ENCODE data around the gene ZNF423.
A peak's percentile ranks its signal among the peaks of the same experiment; 100 is the strongest.

Gene ZNF423

DNA sequence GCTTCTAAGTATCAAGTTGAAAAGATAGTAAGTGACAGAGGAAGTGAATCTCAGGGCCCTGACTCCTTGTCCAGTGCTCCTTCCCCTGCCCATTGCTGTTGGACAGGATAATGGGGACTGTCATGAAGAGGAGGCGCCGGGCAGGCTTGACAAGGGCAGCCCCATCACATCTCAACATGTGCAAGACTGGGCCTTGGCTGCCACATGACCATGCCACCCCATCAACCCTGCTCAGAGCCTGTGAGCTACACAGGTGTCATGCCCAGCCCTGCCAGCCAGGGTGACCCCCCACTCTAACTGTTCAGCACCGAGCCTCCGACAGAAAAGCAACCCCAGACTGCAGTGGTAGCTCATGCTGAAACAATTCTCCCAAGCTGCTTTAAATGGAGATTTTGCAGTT, 310.7 kb downstream of the ZNF423 start:
- no peak for DNase-seq

DNA sequence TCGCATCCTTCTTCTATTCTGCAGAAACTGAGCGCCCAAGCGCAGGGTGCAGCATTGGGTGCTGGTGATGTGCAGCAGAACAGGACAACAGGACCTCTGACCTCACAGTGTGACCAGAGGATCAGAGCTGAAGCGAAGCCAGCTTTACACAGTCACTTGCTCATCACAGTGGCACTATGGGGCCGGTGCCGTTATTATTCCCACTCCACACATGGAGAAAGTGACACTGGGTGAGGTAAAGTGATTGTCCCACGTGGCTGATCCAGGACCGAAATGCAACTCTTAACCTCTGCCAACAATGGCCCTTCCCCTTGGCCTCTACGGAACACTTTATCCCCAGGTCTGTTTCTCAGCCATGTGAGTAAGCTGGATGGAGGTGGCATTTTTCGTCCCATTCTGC, 311.1 kb downstream of the ZNF423 start:
- DNase-seq: no peak

DNA sequence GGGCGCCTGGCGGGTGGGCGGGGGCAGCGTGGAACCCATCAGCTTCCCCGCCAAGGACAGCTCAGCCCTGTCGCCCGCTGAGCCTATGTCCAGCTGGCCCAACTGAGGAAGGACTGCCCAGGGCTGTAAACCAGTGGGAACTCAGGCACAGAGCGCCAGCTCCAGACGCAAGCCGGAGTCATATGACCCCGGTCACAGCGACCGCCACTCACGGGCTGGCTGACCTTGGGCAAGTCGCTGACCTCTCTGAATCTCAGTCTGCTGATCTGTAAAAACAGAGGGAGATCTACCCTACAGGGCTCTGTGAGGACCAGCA, 312.3 kb downstream of the ZNF423 start:
- no peak for DNase-seq

DNA sequence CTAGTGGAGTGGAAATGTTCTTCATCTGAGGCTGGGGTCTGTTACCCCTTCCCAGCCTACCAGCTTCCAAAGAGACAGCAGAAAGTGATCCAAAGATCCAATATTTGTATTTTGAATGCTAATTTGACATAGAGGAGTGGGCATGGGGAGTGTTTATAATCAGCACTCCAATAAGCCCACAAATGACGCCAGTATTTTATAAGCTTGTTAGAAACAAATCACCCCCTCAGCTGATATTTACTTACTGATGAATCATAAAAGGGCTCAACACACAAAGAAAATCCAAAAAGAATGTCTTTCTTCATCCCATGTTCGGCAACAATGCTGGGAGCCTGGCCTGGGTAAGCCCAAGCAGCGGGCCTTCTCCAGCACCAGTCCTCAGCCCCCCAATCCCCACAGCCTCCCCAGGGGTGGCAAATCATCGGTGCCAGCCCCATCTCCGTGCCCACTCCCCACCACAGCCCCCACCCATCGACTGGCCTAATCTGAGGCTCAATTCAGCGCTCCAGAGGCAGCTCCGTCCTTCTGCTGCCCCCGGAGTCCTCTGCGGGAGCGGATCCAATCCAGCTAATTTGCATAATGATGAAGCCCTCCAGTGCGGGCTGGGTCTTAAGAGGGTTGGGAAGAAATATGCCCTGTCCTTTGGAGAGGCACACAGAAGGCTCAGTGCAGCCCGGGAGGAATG, 312.8 kb downstream of the ZNF423 start:
- peak; percentile 76 for DNase-seq

DNA sequence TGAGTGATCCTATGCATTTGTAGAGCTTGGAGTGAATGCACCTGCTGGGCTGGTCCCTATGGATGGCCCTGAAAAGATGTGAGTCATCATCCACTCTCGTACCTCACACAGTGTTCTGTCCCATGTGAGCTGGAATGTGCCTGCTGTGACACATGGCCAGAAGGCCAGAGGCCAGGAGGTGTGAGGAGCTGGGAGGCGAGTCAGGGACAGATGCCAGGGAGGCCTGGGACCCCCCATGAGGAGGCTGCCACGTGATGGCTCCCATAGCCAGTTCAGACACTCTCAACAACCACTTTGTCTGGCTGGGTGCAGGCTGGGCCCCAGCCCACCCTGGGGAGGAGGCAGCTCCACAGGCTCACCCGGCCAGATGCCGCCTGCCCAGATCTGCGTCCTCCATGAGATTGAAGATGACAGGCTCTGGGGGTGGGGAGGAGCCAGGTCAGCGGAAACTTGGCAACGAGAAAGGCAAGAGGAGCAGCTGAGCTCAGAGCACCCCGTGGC, 313.5 kb downstream of the ZNF423 start:
- DNase-seq: peak; percentile 94

DNA sequence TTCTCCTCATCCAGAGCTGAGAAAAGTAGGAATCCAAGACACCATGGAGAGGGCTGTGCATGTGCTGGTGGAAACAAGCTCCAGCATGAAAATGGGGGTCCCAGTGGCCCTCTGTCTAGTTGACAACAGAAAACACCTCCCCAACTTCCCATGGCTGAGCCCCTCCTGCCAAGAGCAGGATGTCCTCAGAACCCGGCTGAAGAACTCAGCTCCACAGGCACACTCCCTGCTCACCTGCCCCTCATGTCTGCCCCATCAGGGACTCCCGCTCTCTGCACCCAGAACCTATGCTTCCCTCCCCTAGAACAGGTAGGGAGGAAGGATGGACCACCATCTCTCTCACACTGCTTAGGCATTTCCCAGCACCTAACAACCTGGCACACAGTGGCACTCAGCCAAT, 315.1 kb downstream of the ZNF423 start:
- peak; percentile 65 for DNase-seq

GRCh38 chr16:49539758-49540157, 316.2 kb downstream of the ZNF423 start:
- no peak for DNase-seq

DNA sequence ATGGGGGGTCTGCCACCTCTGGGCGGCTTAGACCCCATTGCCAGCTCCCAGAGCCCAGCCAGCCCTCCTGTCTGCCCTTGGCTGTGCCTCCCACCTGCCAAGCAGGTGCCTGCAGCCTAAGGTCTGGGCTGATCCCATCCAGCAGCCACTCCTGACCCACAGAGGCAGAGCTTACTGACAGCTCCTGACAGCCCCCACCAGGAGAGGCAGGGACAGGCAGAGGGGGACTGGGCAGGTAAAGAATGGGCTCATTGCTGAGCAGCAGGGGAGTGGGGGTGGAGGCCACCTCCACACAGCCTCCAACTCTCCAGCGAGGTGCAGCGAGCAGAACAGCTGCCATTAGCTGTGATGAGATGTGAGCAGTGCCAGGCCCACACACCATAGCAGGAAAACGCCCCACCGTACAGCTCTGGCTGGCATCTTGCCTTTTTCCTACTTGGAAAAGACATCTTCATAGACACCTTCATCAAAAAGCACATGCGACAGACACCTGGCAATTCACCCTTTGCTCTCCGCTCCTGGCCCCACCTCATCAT, 317.9 kb downstream of the ZNF423 start:
- no peak for DNase-seq

GRCh38 chr16:49534901-49535610, 320.9 kb downstream of the ZNF423 start:
- DNase-seq: no peak

- no peak for DNase-seq
These were observed 322.5 kb downstream of the ZNF423 start for GRCh38 chr16:49533422-49533821.

- no peak for DNase-seq
These were observed 323.0 kb downstream of the ZNF423 start for GRCh38 chr16:49532873-49533272.

DNA sequence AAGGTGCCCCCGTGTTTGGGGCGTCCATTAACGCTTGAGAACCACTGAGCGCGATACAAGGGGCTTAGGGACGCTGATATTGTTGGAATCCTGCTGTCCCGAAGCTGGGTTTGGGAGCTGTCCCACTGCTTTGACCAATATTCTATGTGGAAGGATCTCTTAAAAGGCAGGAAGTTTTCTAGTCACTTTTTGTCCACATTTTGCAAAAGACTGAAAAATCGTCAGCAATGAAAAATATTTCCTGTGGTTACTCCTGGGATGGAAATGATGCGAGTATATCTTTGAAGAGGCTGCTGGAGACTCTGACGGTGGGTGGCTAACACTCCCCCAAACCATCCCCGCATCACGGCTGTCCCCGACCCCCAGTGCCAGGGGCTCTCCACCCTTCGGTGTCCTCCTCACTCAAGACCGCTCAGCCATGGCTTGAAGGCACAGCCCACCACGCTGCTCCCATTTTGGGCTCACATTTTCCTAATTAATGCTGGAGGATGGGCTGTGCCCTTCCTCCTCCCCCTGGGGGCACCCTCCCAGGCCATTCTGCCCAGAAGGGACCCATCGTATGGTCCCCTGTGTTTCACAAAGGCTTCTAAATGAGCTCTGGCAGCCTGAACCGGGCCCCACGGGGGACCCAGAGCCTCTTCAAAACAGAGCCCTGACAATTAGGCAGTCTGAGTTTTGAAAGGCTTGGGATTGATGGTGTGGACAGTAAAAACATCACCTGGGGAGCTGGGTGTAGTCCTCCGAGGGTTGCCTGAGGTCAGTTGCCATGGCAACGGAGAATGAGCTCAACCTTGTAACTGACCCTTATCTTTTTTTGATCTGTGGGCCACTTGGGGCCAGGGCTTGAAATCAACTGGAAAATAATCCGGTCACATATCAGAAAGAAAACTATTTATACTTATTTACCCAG, 323.7 kb downstream of the ZNF423 start:
- DNase-seq: peak; percentile 95

DNA sequence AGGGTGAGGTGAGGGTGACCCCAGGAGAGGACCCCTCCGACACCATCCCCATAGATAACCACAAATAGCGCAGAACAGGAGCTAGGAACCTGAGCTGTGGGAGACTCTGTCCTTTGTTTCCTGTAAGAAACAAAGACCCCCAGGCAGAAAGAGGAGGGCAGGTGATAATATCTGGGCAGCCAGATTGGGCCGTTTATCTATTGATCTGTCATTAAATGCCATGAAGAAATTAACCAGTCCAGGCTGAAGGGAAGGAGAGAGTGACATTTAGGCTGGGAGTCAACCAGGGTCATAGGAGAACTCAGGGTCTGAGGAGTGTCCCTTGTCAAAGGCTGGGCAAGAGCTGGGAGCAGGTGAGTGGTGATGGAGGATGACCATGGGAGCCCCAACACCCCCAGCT, 324.5 kb downstream of the ZNF423 start:
- DNase-seq: no peak

DNA sequence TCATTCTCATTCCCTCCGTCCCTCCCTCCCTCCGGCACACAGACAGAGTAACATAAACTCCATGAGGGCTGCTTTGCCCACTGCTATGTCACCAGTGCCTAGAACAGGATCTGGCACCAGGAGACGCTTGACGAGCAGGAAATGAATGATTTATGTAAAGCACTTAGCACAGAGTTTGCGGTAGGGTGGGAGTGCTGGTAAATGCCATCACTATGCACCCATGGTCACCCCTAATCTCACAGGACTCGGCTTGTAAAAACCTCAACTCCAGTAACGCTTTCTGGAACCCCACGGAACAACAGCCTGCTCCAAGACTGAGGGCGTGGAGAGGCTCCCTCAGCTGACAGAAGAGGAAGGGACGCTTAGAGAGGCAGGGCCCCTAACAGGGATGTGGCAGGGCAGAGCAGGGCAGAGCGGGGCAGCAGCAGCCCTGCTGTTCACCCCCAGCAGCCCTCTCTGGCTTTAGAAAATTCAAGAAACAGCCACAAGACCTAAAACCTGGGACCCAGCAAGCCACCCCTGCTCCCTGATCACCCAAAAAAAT, 325.4 kb downstream of the ZNF423 start:
- DNase-seq: peak; percentile 59

DNA sequence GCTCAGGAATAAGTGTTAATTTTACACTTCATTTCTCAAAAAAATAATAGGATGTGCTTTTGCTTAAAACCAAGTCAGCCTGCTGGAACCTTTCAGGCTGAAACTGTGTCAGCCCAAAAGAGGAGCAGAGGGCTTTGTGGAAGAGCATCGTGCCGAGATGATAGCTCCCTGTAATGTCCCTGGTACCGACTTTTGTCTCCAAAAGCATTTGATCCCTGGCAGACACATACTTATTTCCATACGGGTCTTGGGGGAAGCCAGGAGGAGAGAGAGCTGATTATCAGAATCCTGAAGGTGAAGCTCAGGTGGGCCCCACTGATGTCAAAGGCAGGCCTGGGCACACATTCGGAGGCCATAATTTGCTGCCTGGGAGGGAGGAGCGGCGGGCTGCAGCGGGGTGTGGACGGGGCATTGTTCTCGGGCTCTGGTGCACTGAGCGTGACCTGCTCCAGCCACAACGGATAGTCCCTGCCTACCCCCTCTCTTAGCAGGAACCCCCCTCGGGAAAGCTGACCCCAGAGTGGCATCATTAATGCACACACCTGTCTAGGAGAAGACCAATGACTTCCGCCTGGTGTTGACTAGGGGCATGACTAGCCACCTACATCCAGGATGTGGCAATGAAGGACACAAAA, 326.4 kb downstream of the ZNF423 start:
- DNase-seq: peak; percentile 87

DNA sequence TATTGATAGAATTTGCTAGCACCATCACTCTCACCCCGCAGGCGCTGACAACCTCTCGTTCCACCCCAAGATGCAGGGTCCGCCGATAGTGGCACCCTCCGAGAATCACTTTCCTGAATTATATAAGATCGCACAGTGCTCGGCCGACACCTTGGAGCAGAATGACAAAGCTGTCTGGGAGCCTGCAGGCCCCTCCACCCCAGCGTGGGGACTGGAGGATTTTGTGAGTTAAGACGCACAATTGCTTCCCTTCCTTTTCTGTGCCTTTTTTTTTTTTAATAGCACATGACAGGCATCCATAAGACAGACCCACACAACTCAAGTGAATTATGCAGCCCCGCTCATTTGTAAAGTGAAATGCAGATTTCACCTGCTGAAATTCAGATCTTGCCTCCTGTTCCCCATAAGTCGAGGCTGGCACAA, 327.0 kb downstream of the ZNF423 start:
- no peak for DNase-seq

GRCh38 chr16:49528060-49528865, 327.6 kb downstream of the ZNF423 start:
- DNase-seq: peak; percentile 78

DNA sequence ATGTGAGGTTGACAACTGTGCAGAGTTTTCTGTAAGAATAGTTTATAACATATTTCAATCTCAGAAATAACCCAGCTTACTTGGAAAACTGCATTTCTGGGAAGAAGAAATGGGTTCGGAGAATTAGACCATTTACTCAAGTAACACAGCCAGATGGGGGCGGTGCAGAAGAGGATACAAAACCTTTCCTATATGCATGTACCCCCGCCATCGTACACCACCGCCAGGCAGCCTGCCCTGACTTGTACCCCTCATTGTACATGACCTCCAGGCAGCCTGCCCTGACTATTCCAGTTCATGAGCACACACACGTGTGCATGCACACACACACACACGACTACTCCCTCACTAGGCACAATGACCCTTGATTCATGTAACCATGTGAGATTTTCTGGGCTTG, 328.3 kb downstream of the ZNF423 start:
- DNase-seq: peak; percentile 67

DNA sequence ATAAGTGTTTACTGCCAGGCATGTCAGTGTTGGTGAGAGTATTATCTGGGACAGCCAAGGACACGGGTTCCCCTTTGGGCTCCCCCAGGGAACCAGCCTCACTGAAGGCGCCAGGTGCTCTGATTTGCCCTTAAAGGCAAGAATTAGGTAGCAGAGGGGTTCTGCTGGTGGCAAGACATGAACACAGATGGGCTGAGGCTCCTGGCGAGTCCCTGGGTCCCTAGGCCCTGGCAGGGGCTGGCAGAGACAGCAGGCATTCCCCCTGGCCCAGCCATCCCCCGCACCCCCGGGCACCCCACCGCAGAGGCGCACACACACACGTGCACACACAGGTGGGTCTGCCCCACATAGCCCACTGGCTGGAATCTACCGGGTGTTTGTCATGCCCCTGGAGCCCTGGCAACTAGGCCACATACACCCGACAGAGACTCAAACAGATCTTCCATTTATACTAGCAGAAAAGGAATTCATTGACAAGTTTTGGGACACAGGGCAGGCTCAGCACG, 329.0 kb downstream of the ZNF423 start:
- DNase-seq: no peak

GRCh38 chr16:49524947-49525315, 331.0 kb downstream of the ZNF423 start:
- peak; percentile 63 for DNase-seq

DNA sequence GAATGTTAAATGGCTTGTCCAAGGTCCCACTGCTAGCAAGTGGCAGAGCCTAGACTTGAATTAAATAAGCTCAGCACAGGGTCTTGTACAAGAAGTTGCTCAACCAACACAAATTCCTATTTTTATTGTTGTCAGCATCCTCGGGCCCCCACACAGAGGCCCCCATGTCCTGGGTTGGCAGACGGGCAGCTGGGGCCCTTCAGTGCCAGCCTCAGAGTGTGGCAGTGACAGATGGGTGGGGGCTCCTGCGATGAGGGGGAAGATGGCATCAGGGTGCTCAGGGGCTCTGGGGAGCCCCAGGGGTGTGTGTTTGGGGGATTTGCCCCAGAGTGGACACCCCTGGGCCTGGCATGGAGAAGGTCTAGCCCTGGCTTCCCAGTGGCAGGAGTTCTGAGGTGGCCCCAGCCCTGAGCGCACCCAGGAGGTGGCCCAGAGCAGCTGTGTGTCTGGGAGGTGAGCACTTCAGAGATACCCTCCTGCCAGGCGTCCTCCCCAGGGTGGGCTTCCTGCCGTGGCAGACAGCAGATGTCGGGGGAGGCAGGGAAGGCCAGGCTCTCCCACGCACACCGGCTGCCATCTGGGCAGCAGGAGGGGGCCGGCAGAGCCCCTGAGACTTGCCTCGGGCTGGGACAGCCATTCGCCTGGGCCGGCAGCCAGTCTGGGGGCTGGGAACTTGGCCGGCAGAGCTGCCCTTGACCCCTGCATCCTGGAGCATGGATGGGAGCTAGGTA, 331.5 kb downstream of the ZNF423 start:
- peak; percentile 87 for DNase-seq
